HT1080 (cell line): ENCODE measurements around the gene RIC3. TPM values are rescaled to one million over a fixed set of nuclear protein-coding genes. Genes with fewer than 3 reads are reported as not detected.
A peak's percentile ranks its signal among the peaks of the same experiment; 100 is the strongest.

Source experiments
- DNase-seq: peaks from one replicate; pipeline ENCODE4 v3.0.0-alpha.2; 2015; ENCODE audit warnings: low read depth
- polyA plus RNA-seq, 2 experiments: library from polyadenylated mRNA; depleted of rRNA; stranded (reverse); fragments of >200 nt; gene quantifications; 2 replicates each; pipeline ENCODE4 v1.2.3, GENCODE V29; 2015
- total RNA-seq: library from RNA; depleted of rRNA; stranded (reverse); fragments of >200 nt; shearing (Covaris generic); gene quantifications from 2 replicates; pipeline ENCODE4 v1.2.3, GENCODE V29; 2014; rRNA removed

Gene RIC3
- total RNA-seq = not detected in 2 replicates
- polyA plus RNA-seq (2015; cell fraction: cytosol; rRNA removed) = not detected in 2 replicates
- not detected in 2 replicates for polyA plus RNA-seq (2015; cell fraction: nucleus; rRNA removed)

- DNase-seq = no peak
These were observed at the start of gene RIC3 for GRCh38 chr11:8168485-8169257. RIC3 (minus strand) TSS chr11:8169025; CDS start chr11:8168989, 36 bp downstream.

- DNase-seq = no peak
These were observed 49.6 kb upstream of the RIC3 start for GRCh38 chr11:8218409-8218808.

DNA sequence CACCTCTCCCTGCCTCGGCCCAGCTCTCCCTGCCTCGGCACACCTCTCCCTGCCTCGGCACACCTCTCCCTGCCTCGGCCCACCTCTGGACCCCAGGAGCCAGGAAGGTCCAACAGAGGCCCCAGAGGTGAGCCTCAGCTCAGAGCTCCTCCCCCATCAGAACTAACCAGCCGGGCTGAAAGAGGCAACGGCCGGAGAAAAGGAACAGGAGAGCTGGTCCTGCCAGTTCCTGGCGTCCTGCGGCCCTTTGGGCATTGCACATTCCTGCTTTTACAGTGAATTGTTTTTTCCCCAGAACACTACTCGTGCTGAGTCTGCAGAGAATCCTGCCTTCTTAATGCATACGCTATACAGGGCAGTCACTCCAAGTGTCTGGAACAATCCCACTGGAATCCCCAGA is 49.1 kb upstream of the RIC3 start:
- DNase-seq = no peak

GRCh38 chr11:8217136-8217535 is 48.3 kb upstream of the RIC3 start:
- DNase-seq = no peak

DNA sequence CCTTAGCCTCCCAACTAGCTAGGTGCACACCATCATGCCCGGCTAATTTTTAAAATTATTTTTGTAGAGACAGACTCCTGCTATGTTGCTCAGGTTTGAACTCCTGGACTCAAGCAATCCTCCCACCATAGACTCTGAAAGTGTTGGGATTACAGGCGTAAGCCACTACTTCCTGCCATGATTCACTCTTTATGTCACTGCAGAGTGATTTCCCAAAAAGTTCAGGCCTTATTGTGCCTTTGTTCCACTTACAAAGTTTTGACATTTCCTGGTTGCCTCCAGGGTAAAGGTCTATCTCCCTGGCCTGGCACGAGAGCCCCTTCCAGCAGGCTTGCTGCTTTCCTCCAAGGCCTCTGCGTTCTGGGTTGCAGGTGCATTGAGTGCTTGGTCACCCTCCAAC is 44.6 kb upstream of the RIC3 start:
- DNase-seq = no peak

DNA sequence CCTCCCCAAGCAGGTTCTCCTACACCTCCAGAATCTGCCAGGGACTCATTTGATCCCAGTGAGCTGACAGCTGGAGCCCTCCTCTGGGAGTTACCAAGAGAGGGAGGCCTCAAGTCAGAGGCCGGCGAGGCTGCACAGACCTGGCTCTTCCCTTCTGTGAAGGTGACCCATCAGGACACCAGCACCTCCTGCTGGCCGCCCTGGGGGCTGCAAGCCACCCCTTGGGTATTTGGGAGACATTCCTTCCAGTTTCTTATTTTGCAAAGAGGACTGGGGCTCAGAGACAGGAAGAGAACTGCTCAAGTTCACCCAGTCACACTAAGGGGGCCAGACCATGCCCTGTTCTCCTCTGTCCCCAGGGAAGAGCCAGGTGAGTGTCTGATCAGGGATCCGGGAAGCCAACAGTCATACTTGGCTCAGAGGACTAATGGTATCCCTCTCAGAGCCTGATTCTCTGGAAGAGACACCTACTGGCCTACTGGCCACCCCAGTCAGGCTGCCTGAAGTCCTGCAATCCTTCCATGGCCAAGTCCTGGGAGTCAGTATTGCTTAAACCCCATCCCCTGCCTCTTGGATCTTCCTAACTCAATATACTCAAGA is 40.5 kb upstream of the RIC3 start:
- DNase-seq = no peak

- DNase-seq = peak; percentile 63
These were observed 38.5 kb upstream of the RIC3 start for GRCh38 chr11:8207080-8208000.

DNA sequence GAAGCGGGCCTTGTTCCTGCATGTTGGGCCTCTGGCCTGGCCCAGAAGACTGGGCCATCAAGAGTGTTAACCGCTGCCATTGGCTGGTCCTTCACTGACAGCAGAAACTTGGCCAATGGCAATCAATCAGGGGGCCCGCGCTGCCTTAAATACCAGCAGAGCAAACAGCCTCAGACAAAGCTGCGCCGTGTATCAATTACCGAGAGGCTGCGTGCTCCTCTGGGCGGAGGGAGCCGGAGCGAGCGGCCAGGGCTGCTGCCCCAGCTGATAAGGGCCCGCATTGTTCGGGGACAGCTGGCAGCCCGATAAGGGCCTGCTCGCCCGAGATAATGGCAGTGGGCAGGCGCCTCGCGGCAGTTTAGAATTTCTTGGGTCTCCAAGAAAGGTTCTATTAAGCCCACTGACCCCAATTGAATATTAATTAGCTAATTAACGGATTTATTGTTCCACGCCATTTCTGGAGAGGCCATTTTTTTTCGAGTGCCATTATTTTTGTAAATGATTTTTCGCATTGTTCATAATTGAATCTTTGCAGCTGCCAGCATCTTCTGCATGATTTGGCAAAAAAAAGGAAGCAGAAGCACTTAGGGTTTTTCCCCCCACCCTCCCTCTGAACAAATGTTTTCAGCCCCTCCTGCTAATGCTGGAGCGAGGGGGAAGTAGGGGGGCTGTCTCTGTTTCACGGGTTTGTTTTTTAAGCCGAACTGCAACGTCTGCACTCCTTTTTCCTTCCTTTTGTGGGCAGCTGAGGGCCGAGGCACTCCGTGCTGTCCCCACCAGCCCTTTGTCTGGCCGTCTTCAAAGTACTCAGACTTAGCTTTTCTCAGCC is 37.6 kb upstream of the RIC3 start:
- DNase-seq = no peak

- no peak for DNase-seq
These were observed 36.7 kb upstream of the RIC3 start for GRCh38 chr11:8205566-8205965.

GRCh38 chr11:8204596-8204995 is 35.8 kb upstream of the RIC3 start:
- DNase-seq = no peak

DNA sequence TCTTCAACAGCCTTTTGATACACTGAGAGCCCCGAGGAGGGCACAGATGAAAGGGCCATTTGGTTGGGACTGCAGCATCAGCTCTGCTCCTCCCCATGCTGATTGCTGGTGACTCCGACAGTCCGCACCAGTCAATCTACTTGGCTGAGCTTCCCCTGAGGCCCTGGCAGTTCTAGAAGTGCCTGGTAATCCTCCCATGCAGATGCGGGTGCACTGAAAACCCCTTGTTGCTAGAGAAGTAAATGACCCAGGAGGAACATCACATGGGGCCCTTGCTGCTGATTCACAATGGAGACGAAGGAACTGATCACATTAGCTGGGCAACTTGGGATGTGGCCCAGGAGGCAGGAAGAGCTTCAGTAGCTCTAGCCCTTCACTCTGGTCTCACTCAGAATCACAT is 35.2 kb upstream of the RIC3 start:
- no peak for DNase-seq

DNA sequence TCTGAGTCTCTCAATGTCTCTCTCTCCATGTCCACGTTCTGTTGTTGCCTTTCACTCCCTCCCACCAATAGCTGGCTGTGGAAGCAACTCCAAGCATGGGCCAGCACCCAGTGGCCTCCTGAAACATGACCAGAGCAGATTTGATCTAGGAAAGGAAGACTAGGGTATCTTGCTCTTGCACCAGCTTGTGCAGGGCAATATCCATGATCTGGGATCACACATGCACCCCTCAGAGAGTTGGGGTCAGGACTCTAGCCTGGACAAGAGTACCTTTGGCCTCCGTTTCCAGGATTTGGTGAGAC is 34.5 kb upstream of the RIC3 start:
- DNase-seq = no peak

- no peak for DNase-seq
These were observed 33.9 kb upstream of the RIC3 start for GRCh38 chr11:8202516-8203413.

GRCh38 chr11:8201644-8202365 is 33.0 kb upstream of the RIC3 start:
- DNase-seq = no peak

DNA sequence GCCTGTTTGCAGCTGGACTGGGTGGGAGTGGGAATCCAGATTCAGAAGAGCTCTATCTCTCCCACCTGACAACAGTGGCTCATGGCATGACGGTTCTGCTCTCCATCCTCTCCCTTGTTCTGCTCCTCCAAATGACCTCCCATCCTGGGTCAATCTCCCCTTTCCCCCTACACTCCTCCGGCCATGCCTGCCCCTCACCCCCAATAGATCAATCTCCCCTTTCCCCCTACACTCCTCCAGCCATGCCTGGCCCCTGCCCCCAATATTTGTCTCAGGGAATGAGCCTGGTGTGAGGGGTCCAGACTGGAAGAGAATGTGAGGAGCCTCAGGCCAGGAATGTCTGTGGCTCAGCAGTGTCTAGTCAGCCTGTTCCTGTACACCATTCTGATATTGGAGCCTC is 30.9 kb upstream of the RIC3 start:
- no peak for DNase-seq

GRCh38 chr11:8196749-8197148 is 27.9 kb upstream of the RIC3 start:
- DNase-seq = no peak

DNA sequence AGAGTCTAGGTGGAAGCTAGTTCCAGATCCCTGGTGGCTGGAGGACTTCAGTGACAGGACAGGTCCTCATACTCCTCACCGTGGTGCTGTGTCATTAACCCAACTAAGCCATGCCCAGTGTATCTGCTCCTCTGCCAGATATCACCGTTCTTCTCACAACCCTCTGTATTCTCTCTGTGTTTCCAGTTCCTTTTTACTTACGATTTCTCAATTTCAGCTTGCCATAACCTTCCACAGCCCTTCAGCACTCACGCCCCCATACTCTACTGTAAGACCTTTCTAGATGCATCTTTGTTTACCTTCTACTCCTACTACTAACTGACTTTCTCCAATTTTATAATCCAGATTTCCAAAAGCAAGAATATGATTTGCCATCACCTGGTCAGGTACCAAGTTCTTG is 26.1 kb upstream of the RIC3 start:
- DNase-seq = no peak

DNA sequence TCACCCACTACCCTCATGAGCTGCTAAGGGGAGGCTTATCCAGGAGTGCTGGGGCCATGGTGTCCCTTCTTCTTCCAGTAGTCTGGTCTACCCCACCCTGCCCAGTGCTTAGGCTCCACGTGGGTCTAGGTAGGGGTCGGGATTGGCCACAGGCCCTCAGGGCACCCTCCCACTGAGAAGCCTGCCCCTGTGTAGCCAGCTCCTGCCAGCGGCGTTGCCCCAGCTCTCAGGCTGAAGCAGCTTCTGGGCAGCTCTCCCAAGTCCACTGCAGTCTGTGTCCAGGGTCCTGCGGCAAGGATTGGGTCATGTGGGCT is 24.0 kb upstream of the RIC3 start:
- DNase-seq = no peak

GRCh38 chr11:8192016-8192895 is 23.4 kb upstream of the RIC3 start:
- peak; percentile 49 for DNase-seq
